PFSK-1 (cell line): ENCODE results near the gene CD4.

Experiments
- POLR2AphosphoS5 ChIP-seq: IDR thresholded peaks from 2 replicates; pipeline ENCODE4 v1.6.1; 2012; ENCODE audit warnings: low read depth, mild to moderate bottlenecking, control low read depth, low read length, moderate library complexity
- TAF1 ChIP-seq: IDR thresholded peaks from 2 replicates; pipeline ENCODE4 v1.6.1; 2012; ENCODE audit warnings: low read length, control low read depth, borderline replicate concordance; ENCODE audit not compliant: insufficient read depth
- TF ChIP-seq, protein P1 (sequence below), 2 experiments: IDR thresholded peaks; 2 replicates each; pipeline versions ENCODE4 v1.6.1 to v1.8.0; 2011 to 2012; ENCODE audit warnings: low read depth in 2 of 2, low read length in 2 of 2, control low read depth in 1 of 2, inconsistent platforms in 1 of 2, mild to moderate bottlenecking in 1 of 2, moderate library complexity in 1 of 2; ENCODE audit not compliant: insufficient read depth in 1 of 2

DNA sequence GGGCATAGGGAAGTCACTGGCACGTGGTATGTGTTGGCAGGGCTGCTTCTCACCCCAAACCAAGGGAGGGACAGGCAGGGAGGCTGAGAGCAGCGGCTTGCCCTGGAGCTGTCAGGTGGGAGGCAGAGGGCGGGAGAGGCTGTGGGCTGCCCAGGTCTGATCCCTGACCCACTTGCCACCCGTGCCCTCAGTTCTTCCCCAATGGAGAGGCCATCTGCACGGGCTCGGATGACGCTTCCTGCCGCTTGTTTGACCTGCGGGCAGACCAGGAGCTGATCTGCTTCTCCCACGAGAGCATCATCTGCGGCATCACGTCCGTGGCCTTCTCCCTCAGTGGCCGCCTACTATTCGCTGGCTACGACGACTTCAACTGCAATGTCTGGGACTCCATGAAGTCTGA, 56.1 kb downstream of the CD4 start:
- TF ChIP-seq, protein P1, sequence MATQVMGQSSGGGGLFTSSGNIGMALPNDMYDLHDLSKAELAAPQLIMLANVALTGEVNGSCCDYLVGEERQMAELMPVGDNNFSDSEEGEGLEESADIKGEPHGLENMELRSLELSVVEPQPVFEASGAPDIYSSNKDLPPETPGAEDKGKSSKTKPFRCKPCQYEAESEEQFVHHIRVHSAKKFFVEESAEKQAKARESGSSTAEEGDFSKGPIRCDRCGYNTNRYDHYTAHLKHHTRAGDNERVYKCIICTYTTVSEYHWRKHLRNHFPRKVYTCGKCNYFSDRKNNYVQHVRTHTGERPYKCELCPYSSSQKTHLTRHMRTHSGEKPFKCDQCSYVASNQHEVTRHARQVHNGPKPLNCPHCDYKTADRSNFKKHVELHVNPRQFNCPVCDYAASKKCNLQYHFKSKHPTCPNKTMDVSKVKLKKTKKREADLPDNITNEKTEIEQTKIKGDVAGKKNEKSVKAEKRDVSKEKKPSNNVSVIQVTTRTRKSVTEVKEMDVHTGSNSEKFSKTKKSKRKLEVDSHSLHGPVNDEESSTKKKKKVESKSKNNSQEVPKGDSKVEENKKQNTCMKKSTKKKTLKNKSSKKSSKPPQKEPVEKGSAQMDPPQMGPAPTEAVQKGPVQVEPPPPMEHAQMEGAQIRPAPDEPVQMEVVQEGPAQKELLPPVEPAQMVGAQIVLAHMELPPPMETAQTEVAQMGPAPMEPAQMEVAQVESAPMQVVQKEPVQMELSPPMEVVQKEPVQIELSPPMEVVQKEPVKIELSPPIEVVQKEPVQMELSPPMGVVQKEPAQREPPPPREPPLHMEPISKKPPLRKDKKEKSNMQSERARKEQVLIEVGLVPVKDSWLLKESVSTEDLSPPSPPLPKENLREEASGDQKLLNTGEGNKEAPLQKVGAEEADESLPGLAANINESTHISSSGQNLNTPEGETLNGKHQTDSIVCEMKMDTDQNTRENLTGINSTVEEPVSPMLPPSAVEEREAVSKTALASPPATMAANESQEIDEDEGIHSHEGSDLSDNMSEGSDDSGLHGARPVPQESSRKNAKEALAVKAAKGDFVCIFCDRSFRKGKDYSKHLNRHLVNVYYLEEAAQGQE (IDR thresholded peaks at IDR 0.05; ENCODE audit: insufficient read depth in 1 of 2, low read depth in 2 of 2, low read length in 2 of 2), result no peak
- no peak for TF ChIP-seq POLR2AphosphoS5
- no peak for TF ChIP-seq TAF1
